PC-3 (cell line): ENCODE measurements around the gene EFHC2. TPM values are rescaled to one million over a fixed set of nuclear protein-coding genes. Genes with fewer than 3 reads are reported as not detected.
"Not testable (repeated sequence)": the region's sequence is repeated elsewhere in the genome, so short reads cannot be mapped to it uniquely, and the experiment has no call there.

Experiments used
- ATAC-seq: fragments of 200-7000 bp; cut with Tn5 transposase; 2 replicates; pipeline ENCODE4 v1.9.1; 2020; ENCODE audit warnings: mild to moderate bottlenecking, moderate library complexity
- BruUV-seq: library from RNA; stranded (reverse); fragments of 400-500 nt; replicated peaks from 2 replicates; lab custom pipeline; 2021; lab: Mats Ljungman, UMichigan
- CTCF ChIA-PET: fragments of 300-600 bp; sonication (Branson Sonifier 250); formaldehyde crosslinking; loops from one replicate; lab custom pipeline; 2022; ENCODE audit warnings: antibody characterized with exemption; lab: Charles Lee
- POLR2A ChIA-PET: fragments of 300-600 bp; sonication (Branson Sonifier 250); formaldehyde crosslinking; loops from one replicate; lab custom pipeline; 2022; ENCODE audit warnings: antibody characterized with exemption; ENCODE audit not compliant: unreplicated experiment; lab: Charles Lee
- DNase-seq: peaks from one replicate; pipeline ENCODE4 v3.0.0-alpha.2; 2015
- H2AFZ ChIP-seq: fragments of 300-600 bp; sonication (generic); 2 replicates; pipeline ENCODE4 v1.6.0; 2016; ENCODE audit warnings: antibody characterized with exemption, low read length
- H3F3A ChIP-seq: fragments of 300-600 bp; sonication (generic); one replicate; pipeline ENCODE4 v1.6.0; 2017; ENCODE audit warnings: antibody characterized with exemption, low read length, control low read depth, mild to moderate bottlenecking; ENCODE audit not compliant: unreplicated experiment
- H3K27ac ChIP-seq: fragments of 300-600 bp; sonication (generic); 2 replicates; pipeline ENCODE4 v1.5.1; 2016; ENCODE audit warnings: mild to moderate bottlenecking, low read length
- H3K27me3 ChIP-seq: fragments of 300-600 bp; sonication (generic); 2 replicates; pipeline ENCODE4 v1.6.1; 2016; ENCODE audit warnings: low read length, mixed read lengths
- H3K36me3 ChIP-seq: fragments of 300-600 bp; sonication (generic); 2 replicates; pipeline ENCODE4 v1.6.1; 2016; ENCODE audit warnings: low read depth, mixed run types, low read length, mixed read lengths
- H3K4me1 ChIP-seq: fragments of 300-600 bp; sonication (generic); 2 replicates; pipeline ENCODE4 v1.5.1; 2016; ENCODE audit warnings: low read length; ENCODE audit not compliant: insufficient read depth
- H3K4me2 ChIP-seq: fragments of 300-600 bp; sonication (generic); 2 replicates; pipeline ENCODE4 v1.6.0; 2016; ENCODE audit warnings: low read length
- H3K4me3 ChIP-seq: fragments of 300-600 bp; sonication (generic); 2 replicates; pipeline ENCODE4 v1.5.1; 2016; ENCODE audit warnings: mild to moderate bottlenecking, low read length, mixed read lengths
- H3K79me2 ChIP-seq: fragments of 300-600 bp; sonication (generic); 2 replicates; pipeline ENCODE4 v1.6.1; 2017; ENCODE audit warnings: low read length, mixed read lengths
- H3K9ac ChIP-seq: fragments of 300-600 bp; sonication (generic); 2 replicates; pipeline ENCODE4 v1.6.0; 2016; ENCODE audit warnings: mild to moderate bottlenecking, low read length
- H3K9me2 ChIP-seq: fragments of 300-600 bp; sonication (generic); replicated peaks from 2 replicates; pipeline ENCODE4 v1.6.1; 2016; ENCODE audit warnings: mixed run types, low read length, mixed read lengths
- H3K9me3 ChIP-seq: fragments of 300-600 bp; sonication (generic); 2 replicates; pipeline ENCODE4 v1.6.1; 2016; ENCODE audit warnings: low read length, mixed read lengths
- H4K20me1 ChIP-seq: fragments of 300-600 bp; sonication (generic); 2 replicates; pipeline ENCODE4 v1.6.1; 2016; ENCODE audit warnings: low read length, mixed read lengths
- CTCF ChIP-seq: fragments of 300-600 bp; sonication (generic); conservative IDR thresholded peaks from 2 replicates; pipeline ENCODE4 v1.5.1; 2017; ENCODE audit warnings: antibody characterized with exemption, low read depth, mild to moderate bottlenecking, low read length
- EZH2 ChIP-seq: fragments of 300-600 bp; sonication (generic); IDR thresholded peaks from one replicate; pipeline ENCODE4 v1.6.1; 2017; ENCODE audit warnings: antibody characterized with exemption, mild to moderate bottlenecking, low read length; ENCODE audit not compliant: unreplicated experiment
- EZH2phosphoT487 ChIP-seq: fragments of 300-600 bp; sonication (generic); IDR thresholded peaks from 2 replicates; pipeline ENCODE4 v1.6.1; 2018; ENCODE audit warnings: mild to moderate bottlenecking, antibody characterized with exemption, low read length, borderline replicate concordance
- intact Hi-C: fragments of 100-400 bp; cut with micrococcal nuclease; formaldehyde crosslinking; loops from 2 replicates; pipeline ENCODE4 v1.9.0; 2023
- total RNA-seq: library from RNA; depleted of rRNA; stranded (reverse); fragments of >200 nt; gene quantifications from 2 replicates; pipeline ENCODE4 v1.2.3, GENCODE V29; 2014

Gene EFHC2
- total RNA-seq, 1 experiment from 2014 or later: 0.40 TPM

GRCh38 chrX:44253575-44253942 is 89.9 kb downstream of the EFHC2 start:
- H2AFZ ChIP-seq: peak overlapping the region; percentile 59; the same call in 1 of the 2 replicates
- H3K27me3 ChIP-seq: no peaks in the 10 kb centered on the region
- no TSS peak for BruUV-seq
- H3K9me3 ChIP-seq: no peaks in the 10 kb centered on the region
- ChIA-PET POLR2A (no interaction called here), CTCF (no interaction called here)
- no peak for ATAC-seq
- no peak overlapping the region for H3K27ac ChIP-seq
- no peak overlapping the region for H3K9ac ChIP-seq
- no peaks in the 10 kb centered on the region for H4K20me1 ChIP-seq
- H3K4me1 ChIP-seq: peaks cover 8% of the 10 kb centered on the region
- peak overlapping the region; percentile 55 for H3K4me2 ChIP-seq
- no peak for DNase-seq
- no peaks in the 10 kb centered on the region for H3K9me2 ChIP-seq
- H3K79me2 ChIP-seq: no peaks in the 10 kb centered on the region
- no peaks in the 10 kb centered on the region for H3F3A ChIP-seq
- no peak for TF ChIP-seq EZH2
- no peak for TF ChIP-seq EZH2phosphoT487
- TF ChIP-seq CTCF: no peak
- no peak overlapping the region; the same call in 1 of the 2 replicates for H3K4me3 ChIP-seq
- intact Hi-C loops: no loop called here
- no peaks in the 10 kb centered on the region for H3K36me3 ChIP-seq

- ATAC-seq (peak; percentile 76), DNase-seq (peak; percentile 52)
- H3K27me3 ChIP-seq, BruUV-seq, H3K4me3 ChIP-seq, H3K9me2 ChIP-seq, H3K4me1 ChIP-seq, H3K27ac ChIP-seq, H3K79me2 ChIP-seq, H3K9ac ChIP-seq, H3F3A ChIP-seq, H3K9me3 ChIP-seq, H4K20me1 ChIP-seq, POLR2A ChIA-PET, H3K36me3 ChIP-seq, intact Hi-C loops: not testable (repeated sequence)
- Histone ChIP-seq H2AFZ (peak overlapping the region; percentile 59; the same call in 1 of the 2 replicates), H3K4me2 (peak overlapping the region; percentile 55)
- CTCF ChIA-PET: interaction anchor here (0.5 kb wide), 1 partner anchor 30 kb away, joined by 3 read pairs; no protein-coding TSS in a partner anchor
Observed at GRCh38 chrX:44252688-44253574, 90.5 kb downstream of the EFHC2 start.

GRCh38 chrX:44247468-44247867 is 96.0 kb downstream of the EFHC2 start:
- Histone ChIP-seq H2AFZ (no peak overlapping the region), H3K79me2 (no peaks in the 10 kb centered on the region), H3K4me3 (no peak overlapping the region), H3K4me1 (peaks cover 10% of the 10 kb centered on the region), H3K27me3 (no peaks in the 10 kb centered on the region), H3F3A (no peaks in the 10 kb centered on the region), H4K20me1 (no peaks in the 10 kb centered on the region), H3K9ac (no peak overlapping the region), H3K9me3 (no peaks in the 10 kb centered on the region), H3K9me2 (no peaks in the 10 kb centered on the region), H3K4me2 (no peak overlapping the region), H3K36me3 (no peaks in the 10 kb centered on the region), H3K27ac (no peak overlapping the region)
- ATAC-seq (no peak), DNase-seq (no peak)
- CTCF ChIA-PET: no interaction called here
- POLR2A ChIA-PET: no interaction called here
- TF ChIP-seq EZH2phosphoT487: no peak
- TF ChIP-seq EZH2: no peak
- TF ChIP-seq CTCF: no peak
- intact Hi-C loops: loop anchor here (10.0 kb wide), 1 partner anchor 57 kb away; no protein-coding TSS in a partner anchor
- BruUV-seq: no TSS peak
